AG09309 (cell line): ENCODE measurements around the gene IL17F.
"Not testable (repeated sequence)": the region's sequence is repeated elsewhere in the genome, so short reads cannot be mapped to it uniquely, and the experiment has no call there.

Experiments
- DNase-seq: peaks from one replicate; pipeline ENCODE4 v3.0.0-alpha.2; 2010; ENCODE audit warnings: low read depth
- H3K4me3 ChIP-seq: 2 replicates; pipeline ENCODE4 v1.5.1; 2011; ENCODE audit warnings: mild to moderate bottlenecking, low read depth, low read length, moderate library complexity; ENCODE audit not compliant: control insufficient read depth
- TF ChIP-seq, protein P1 (sequence below): IDR thresholded peaks from 2 replicates; pipeline ENCODE4 v1.5.1; 2011; ENCODE audit warnings: mild to moderate bottlenecking, low read depth, low read length, inconsistent platforms; ENCODE audit not compliant: insufficient read depth, control insufficient read depth; ENCODE audit errors: missing control alignments

Gene IL17F

DNA sequence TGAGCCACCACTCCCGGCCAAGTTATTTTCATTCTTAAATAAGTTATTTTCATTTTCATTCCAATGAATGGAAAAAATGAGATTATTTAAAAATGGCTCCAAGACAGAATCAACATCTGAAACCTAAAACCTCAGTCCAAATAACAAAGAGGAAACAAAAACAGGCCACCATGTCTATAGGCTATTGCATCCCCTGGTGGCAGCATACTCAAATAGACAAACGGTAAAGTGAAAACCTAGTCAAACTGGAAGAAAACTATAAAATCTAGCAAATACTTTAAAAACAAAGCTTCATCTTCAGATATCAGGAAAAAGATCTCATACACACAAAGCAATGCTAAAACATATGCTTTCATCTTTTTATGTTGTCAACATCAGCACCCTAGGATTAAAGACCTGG lies 37.2 kb downstream of the IL17F start:
- no peak overlapping the region for H3K4me3 ChIP-seq
- DNase-seq = no peak

DNA sequence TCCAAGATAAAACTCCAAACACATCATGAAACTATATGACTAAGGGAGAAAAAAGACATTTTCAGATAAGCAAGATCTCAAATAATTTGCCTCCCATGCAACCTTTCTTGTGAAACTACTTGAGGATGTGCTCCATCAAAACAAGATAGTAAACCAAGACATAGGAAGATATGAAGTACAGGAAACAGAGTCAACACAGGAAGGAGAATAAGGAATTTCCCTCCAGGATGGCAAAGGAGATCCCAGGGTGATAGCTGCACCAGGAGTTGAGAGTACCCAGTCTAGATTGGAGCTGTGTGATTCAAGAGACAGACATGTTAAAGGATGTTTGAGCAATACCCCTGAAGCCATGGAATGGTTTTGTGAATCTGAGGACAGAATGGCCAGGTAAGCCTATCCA lies 42.8 kb downstream of the IL17F start:
- TF ChIP-seq, protein P1, sequence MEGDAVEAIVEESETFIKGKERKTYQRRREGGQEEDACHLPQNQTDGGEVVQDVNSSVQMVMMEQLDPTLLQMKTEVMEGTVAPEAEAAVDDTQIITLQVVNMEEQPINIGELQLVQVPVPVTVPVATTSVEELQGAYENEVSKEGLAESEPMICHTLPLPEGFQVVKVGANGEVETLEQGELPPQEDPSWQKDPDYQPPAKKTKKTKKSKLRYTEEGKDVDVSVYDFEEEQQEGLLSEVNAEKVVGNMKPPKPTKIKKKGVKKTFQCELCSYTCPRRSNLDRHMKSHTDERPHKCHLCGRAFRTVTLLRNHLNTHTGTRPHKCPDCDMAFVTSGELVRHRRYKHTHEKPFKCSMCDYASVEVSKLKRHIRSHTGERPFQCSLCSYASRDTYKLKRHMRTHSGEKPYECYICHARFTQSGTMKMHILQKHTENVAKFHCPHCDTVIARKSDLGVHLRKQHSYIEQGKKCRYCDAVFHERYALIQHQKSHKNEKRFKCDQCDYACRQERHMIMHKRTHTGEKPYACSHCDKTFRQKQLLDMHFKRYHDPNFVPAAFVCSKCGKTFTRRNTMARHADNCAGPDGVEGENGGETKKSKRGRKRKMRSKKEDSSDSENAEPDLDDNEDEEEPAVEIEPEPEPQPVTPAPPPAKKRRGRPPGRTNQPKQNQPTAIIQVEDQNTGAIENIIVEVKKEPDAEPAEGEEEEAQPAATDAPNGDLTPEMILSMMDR = no peak
- no peak overlapping the region for H3K4me3 ChIP-seq
- no peak for DNase-seq

More for the DNA sequence above, 37.2 kb downstream of the IL17F start:
- TF ChIP-seq, protein P1 = peak; percentile 12

DNA sequence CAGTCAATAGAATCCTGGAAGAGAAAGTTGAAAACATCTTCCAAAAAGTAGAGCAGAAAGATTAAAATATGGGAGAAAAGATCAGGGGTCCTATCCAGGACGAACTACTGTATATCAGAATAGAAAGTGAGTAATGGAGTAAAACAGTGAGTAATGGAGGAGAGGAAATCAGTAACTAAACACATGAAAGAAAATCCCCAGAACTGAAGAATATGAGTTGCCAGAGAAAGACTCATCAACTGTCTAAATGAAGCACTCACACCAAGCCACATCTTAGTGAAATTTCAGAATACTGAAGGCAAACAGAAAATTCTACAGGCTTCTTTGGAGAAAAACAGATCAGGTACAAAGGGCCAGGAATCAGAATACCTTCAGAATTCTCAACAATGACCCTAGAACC lies 43.3 kb downstream of the IL17F start:
- no peak overlapping the region for H3K4me3 ChIP-seq
- DNase-seq = no peak
- TF ChIP-seq, protein P1 = no peak

DNA sequence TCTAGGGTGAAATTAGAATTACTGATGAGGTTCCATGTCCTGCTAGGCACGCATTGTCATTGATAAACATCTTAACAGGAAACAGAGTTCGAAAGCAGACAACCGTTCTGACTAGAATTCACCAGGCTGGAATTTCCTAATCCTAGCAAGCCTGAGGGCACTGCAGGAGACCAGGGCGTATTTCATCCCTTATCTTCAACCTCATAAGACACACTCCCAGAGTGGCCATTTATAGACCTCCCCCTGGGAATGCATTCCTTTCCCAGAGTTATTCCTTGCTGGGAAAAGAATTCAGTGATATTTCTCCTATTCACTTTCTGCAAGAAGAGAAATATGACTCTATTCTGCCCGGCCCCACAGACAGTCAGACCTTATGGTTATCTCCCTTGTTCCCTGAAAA lies 44.2 kb downstream of the IL17F start:
- not testable (repeated sequence) for H3K4me3 ChIP-seq, DNase-seq

DNA sequence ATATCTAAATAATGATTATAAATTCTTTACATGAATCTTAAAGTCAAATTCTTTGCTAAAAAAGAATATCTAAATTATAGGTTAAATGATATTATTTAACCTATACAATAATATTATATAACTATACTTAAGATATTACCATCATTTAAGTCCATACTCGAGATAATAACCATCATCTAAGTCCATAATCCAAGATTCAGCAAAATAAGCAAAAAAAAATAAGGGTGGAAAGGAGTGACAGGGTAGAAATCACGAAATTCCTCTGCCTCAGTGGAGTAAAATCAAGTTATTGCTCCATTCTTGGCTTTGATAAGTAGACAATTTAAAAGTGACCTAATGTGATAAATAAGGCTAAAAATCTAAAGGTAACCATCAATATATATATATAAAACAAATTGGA lies 48.4 kb downstream of the IL17F start:
- H3K4me3 ChIP-seq = no peak overlapping the region
- TF ChIP-seq, protein P1 = no peak
- no peak for DNase-seq

DNA sequence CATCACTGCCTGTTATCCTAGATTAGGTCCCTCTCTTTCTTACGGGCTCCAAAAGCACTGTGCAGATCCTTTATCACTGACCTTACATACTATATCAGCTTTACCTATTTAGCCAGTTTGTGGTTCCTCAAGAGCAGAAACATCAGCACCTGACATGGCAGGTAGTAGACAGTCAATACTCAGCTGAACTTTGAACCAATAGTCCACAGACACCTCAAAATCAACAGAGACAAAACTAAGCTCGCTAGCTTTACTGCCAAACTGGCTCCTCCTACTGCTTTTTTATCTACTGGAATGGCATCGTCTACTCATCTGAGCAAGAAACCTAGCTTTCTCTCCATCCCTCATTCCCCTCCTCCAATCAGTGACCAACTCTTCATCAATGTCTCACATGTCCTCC lies 52.5 kb downstream of the IL17F start:
- DNase-seq = no peak
- TF ChIP-seq, protein P1 = no peak
- H3K4me3 ChIP-seq = no peak overlapping the region

DNA sequence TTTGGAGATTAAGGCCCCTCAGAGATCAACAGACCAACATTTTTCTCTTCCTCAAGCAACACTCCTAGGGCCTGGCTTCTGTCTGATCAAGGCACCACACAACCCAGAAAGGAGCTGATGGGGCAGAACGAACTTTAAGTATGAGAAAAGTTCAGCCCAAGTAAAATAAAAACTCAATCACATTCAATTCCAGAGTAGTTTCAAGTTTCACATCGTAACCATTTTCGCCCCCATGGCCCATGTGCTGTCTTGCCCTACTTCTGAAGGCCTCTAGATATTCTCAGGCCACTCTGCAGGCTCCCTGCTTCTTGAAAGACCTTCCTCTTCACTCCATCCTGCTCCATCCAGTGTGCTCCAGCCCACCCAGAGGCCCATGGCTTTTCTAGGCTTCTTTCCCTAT lies 53.9 kb downstream of the IL17F start:
- no peak for DNase-seq
- TF ChIP-seq, protein P1 = no peak
- H3K4me3 ChIP-seq = no peak overlapping the region
